ENCODE results near the gene TSEN54.

Gene TSEN54

GRCh38 chr17:75488693-75489510 is 27.4 kb upstream of the TSEN54 start:
- peak in 1 of 51 donors; percentile 27 for DNase-seq

- DNase-seq: no peak
These were observed 26.8 kb upstream of the TSEN54 start for GRCh38 chr17:75489511-75489955.

DNA sequence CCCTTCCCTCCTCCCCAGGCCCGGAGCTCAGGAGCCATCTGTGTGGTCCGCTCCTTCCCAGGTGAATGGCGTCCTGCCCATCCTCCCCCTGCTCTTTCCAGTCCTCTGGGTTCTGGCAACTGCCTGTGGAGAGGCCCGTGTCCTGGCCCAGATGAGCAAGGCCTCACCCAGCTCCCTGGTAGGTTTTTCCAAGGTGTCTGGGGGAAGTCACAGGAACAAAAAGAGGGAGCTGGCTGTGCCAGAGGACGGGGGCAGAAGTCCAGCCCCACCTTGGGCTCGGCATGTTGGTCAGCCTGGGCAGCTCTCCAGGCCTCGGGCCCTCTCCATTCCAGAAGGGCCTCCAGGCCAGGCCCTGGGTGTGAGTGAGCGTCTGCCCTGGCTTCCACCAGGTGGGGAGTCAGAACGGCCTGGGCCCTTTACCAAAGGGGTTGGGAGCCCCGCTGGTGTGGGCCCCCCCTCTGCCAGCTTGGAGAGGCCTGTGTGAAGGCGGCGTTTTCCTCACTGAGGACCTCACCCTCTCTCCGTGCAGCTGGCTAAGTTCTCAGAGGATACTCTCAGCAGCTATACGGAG is 26.1 kb upstream of the TSEN54 start:
- DNase-seq: no peak

DNA sequence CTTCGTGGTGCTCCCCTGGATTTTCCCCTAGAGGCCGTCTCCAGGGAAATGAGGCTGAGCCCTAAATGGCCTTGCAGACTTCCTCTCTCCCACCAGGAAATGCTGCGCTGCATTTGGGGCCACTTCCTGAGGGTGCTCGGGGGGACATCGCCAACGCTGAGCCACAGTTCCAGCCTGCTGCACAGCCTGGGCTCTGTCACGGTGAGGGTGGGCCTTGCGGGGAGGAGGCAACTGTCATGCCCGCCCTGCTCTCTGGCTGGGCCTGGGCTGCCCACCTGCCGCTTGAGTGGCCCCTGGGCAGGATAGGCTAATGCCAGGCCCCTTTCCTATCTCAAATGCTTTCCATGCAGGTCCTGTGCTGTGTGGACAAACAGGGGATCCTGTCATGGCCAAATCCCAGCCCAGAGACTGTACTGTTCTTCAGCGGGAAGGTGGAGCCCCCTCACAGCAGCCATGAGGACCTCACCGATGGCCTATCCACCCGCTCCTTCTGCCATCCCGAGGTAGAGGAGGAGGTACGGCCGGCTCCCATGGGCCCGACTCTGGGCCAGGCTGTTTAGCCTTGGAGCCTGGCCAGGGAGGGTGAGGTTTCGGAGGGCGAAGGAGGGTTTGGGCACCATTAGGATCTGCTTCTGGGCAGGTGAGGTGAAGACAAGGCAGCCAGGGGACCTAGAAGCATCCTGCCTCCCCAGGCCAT is 25.2 kb upstream of the TSEN54 start:
- DNase-seq: no peak

DNA sequence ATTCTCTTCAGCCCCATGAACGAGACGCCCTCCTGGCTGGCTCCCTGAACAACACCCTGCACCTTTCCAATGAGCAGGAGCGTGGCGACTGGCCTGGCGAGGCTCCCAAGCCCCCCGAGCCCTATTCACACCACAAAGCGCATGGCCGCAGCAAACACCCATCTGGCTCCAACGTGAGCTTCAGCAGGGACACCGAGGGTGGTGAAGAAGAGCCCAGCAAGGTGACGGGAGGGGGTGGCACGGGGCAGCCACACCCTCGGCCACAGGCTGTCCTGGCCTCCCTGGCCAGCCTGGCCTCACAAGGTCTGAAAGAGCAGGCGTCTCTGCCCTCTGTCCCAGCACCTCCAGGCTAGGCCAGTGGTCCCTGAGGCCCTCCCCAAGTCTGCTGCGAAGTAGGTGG is 24.6 kb upstream of the TSEN54 start:
- DNase-seq: no peak

DNA sequence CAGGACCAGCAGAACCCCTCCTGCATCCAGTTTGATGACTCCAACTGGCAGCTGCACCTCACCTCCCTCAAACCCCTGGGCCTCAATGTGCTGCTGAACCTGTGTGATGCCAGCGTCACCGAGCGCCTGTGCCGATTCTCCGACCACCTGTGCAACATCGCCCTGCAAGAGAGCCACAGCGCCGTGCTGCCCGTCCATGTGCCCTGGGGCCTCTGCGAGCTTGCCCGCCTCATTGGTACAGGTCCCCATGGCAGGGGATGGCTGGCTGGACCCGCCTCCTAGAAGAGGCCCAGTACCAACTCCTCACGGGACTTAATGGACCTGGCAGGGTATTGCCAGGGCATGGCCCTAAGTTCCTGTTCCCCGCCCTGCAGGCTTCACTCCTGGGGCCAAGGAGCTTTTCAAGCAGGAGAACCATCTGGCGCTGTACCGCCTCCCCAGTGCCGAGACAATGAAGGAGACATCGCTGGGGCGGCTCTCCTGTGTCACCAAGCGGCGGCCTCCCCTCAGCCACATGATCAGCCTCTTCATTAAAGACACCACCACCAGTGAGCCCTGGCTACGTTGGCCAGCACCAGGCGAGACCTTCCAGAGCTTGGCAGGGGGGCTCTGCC is 23.7 kb upstream of the TSEN54 start:
- DNase-seq: no peak

GRCh38 chr17:75493476-75494129 is 22.7 kb upstream of the TSEN54 start:
- no peak for DNase-seq

GRCh38 chr17:75494326-75494877 is 21.9 kb upstream of the TSEN54 start:
- no peak for DNase-seq

- DNase-seq: no peak
These were observed 20.3 kb upstream of the TSEN54 start for GRCh38 chr17:75496005-75496404.

DNA sequence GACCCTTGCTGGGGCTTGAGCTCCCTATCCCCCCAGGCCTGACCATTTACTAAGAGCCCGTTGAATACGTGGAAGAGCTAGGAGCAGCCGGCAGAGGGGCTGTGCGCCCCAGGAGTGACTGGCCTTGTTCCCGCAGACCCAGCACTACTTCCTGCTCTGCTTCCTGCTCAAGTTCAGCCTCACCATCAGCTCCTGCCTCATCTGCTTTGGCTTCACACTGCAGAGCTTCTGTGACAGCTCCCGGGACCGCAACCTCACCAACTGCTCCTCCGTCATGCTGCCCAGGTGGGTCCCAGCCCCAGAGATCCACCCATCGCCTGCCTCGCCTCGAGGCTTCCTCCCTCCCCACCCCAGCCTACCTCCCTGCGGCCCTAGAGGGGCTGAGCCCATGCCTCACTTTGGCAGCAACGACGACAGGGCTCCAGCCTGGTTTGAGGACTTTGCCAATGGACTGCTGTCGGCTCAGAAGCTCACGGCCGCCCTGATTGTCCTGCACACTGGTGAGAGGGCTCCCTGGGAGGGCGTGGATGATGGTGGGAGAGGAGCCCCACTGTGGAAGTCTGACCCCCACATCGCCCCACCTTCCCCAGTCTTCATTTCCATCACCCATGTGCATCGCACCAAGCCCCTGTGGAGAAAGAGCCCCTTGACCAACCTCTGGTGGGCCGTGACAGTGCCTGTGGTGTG is 18.1 kb upstream of the TSEN54 start:
- DNase-seq: no peak

GRCh38 chr17:75498726-75499213 is 17.6 kb upstream of the TSEN54 start:
- no peak for DNase-seq

DNA sequence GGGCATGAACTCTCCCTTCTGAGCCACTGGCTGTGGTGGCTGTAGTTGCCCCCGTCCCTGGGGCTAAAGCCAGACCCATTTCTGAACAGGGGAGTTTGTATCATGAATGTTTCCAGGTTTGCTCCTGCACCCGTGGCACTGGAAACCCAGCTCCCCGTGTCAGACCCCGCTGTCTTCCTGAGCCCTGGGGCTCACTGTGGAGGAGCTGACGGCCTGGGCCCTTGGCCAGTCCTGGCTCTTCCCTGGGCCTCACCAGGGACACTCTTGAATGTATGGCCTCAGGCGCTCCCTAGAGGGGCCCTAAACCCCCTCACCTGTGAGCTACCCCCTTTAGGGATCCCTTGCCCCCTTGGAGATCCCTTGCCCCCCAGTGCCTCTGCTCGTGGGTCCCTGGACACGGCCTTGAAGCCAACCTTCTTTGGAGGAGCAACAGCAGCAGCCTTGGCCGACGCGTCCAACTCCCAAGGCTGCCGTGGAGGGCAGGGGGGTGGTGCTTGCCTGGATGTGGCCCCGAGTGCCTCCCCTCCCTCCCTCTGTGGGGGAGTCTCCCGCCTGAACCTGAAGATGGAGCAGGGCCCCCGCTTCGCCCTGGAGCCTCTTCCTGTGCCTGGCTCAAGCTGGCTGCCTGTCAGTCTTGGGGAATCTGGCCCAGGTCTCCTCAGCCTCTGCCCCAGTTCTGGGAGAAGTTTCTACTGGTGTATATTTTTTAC is 16.9 kb upstream of the TSEN54 start:
- DNase-seq: peak in 6 of 51 donors; percentile 32 to 57 (median 36)

DNA sequence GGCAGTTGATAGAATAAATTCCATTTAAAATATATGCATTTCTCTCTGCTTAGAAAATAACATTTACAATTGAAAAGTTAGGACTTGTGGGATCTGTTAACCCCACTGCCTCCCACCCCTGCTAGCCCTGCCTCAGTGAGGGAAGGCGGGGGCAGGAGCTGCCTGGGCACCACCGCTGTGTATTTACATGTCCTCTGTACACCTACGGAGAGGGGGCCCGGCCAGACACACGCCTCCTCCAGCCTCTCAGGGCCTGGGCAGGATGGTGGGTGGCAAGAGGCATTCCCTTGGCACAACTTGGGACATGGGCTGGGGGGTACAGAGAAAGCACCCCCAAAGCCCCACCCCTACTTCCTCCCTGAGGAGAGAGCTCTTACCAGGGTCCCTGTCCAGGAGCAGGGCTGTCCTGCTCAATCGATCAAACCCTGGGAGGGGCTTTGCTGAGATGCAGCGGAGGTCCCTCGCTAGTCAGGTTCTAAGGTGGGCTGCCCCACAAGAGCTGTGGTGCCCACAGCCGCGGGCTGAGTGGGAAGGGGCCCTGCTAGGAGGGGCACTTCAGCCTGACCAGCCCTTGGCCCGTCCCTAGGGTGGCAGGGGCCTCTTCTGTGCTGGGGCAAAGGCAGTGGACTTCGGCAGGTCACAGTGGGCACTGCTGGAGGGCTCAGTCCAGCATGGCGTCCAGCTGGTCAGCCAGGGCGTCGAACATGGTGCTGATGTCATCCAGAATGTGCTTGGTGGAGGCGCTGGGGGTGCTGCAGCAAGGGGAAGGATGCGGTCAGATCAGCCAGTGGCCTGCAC is 15.7 kb upstream of the TSEN54 start:
- no peak for DNase-seq

GRCh38 chr17:75501378-75502071 is 14.8 kb upstream of the TSEN54 start:
- DNase-seq: peak in 47 of 51 donors; percentile 24 to 94 (median 76)

- no peak for DNase-seq
These were observed 14.1 kb upstream of the TSEN54 start for GRCh38 chr17:75502072-75502720.

GRCh38 chr17:75502721-75503329 is 13.5 kb upstream of the TSEN54 start:
- DNase-seq: no peak

- DNase-seq: no peak
These were observed 12.9 kb upstream of the TSEN54 start for GRCh38 chr17:75503337-75503950.

All from hypothalamus (tissue), 51 donors.